ENCODE data around the gene TRIP4. TPM values are rescaled to one million over a fixed set of nuclear protein-coding genes. Genes with fewer than 3 reads are reported as not detected.
A peak's percentile ranks its signal among the peaks of the same experiment; 100 is the strongest.

TRIP4 gene
- total and polyA plus RNA-seq, 2 of the 8 experiments (the other 6 are each of a cell fraction or from before 2014, with no cell fraction given): 6.2 to 18.9 TPM

DNA sequence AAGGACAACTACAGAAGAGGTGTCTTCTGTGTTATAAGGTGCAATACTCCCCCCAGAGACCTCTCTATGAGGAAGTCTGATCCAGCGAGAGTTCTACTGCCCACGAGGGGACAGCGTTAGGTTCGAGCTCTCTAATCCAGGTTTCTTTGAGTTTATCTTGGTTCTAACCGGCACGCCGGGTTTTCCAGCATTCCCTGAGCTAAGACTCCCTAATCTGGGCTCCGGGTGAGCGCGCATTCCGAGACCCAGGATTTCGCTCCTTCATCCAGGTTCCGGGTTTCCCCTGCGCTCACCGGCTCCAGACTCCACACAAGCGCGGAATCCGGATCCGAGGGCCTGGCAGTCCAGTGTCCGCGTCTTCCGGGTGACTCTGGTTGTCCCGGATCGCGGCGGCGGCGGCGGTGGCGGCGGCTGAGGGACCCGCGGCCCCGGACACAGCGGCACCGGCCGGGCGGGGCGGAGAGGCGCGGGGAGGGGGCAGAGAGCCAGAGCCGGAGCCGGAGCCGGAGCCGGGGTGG, 72.6 kb downstream of the TRIP4 start, which contains the start of gene ZNF609:
ZNF609 (plus strand) TSS at position 373 of the 518 bp plus-strand sequence. CDS start 38,842 bp downstream, outside the sequence.
- H3K27me3 ChIP-seq (replicated peaks in 1 of 4; ENCODE audit: control insufficient read depth in 3 of 4, extremely low read depth in 1 of 4, insufficient read depth in 3 of 4, low read length in 3 of 4): no peaks in the 10 kb centered on the region
- no peak within 1 kb of the TSS for H4K91ac ChIP-seq (replicated peaks; ENCODE audit: insufficient read length, low read length)
- H2BK20ac ChIP-seq (ENCODE audit: low read length): no peak within 1 kb of the TSS
- peak within 1 kb of the TSS; percentile 88 to 91 for H3K4me2 ChIP-seq (ENCODE audit: insufficient read depth in 1 of 2, low read depth in 2 of 2, low read length in 2 of 2)
- 3% methylated on average over 29 of the region's 45 CpGs; no CpG with 5 or more reads in 1 of the 2 experiments for WGBS, 2 experiments (ENCODE audit: extremely low coverage in 1 of 2, insufficient coverage in 1 of 2, insufficient read length in 1 of 2, insufficient replicate concordance in 2 of 2, low coverage in 1 of 2, low lambda C conversion rate in 2 of 2, missing lambda C conversion rate in 1 of 2)
- H2BK12ac ChIP-seq (ENCODE audit: low read depth, low read length): peak within 1 kb of the TSS; percentile 78; the same call in 1 of the 2 replicates
- H2BK120ac ChIP-seq (replicated peaks; ENCODE audit: low read depth, low read length): no peak within 1 kb of the TSS
- peak within 1 kb of the TSS; percentile 84 to 93 (median 91) for H3K4me3 ChIP-seq (ENCODE audit: extremely low read depth in 1 of 4, insufficient read depth in 2 of 4, low read depth in 3 of 4, low read length in 4 of 4)
- peak within 1 kb of the TSS; percentile 87 for H2AFZ ChIP-seq (ENCODE audit: low read length)
- H4K8ac ChIP-seq (ENCODE audit: extremely low read depth, insufficient read depth, low read length): peak within 1 kb of the TSS; percentile 59; the same call in 1 of the 2 replicates
- H2AK5ac ChIP-seq (ENCODE audit: low read depth, low read length): peak within 1 kb of the TSS; percentile 88; the same call in 1 of the 2 replicates
- no peak within 1 kb of the TSS for H3K14ac ChIP-seq (ENCODE audit: insufficient read length)
- H3K9ac ChIP-seq (replicated peaks in 1 of 4; ENCODE audit: extremely low read depth in 1 of 4, low read depth in 3 of 4, low read length in 3 of 4): peak within 1 kb of the TSS; percentile 73 to 90 (median 82)
- peak within 1 kb of the TSS; percentile 58; the same call in 1 of the 2 replicates for H3K27ac ChIP-seq (ENCODE audit: low read depth, low read length)
- H3K79me2 ChIP-seq (ENCODE audit: control insufficient read depth in 1 of 2, insufficient read depth in 2 of 2, low read length in 2 of 2): peaks cover 18 to 42% of the 10 kb centered on the region in 2 experiments
- no peaks in the 10 kb centered on the region for H3K9me3 ChIP-seq (ENCODE audit: insufficient read depth in 2 of 2, low read depth in 1 of 2, low read length in 1 of 2)
- H2BK5ac ChIP-seq (ENCODE audit: low read depth, low read length): peak within 1 kb of the TSS; percentile 53
- peak within 1 kb of the TSS; percentile 75 for H3K18ac ChIP-seq (ENCODE audit: extremely low read depth, low read length)
- peaks cover 0 to 14% (median 10%) of the 10 kb centered on the region in 4 experiments; a peak in 5 of 7 replicates for H3K4me1 ChIP-seq (replicated peaks in 1 of 4; ENCODE audit: control insufficient read depth in 3 of 4, insufficient read depth in 4 of 4, low read length in 3 of 4)
- FAIRE-seq (no peak), DNase-seq (ENCODE audit: low read depth in 1 of 2, low spot score in 2 of 2) (peak; percentile 90 to 100)
- no peak within 1 kb of the TSS for H3K56ac ChIP-seq (replicated peaks; ENCODE audit: insufficient read length, low read depth, low read length)
- no peak within 1 kb of the TSS for H2BK15ac ChIP-seq (ENCODE audit: low read length)
- peaks cover 6% of the 10 kb centered on the region for H3K23me2 ChIP-seq (ENCODE audit: low read depth, low read length)
- peaks cover 3% of the 10 kb centered on the region; the same call in 1 of the 2 replicates for H3K79me1 ChIP-seq (ENCODE audit: low read depth, low read length)
- H3K23ac ChIP-seq (ENCODE audit: insufficient read length): no peak within 1 kb of the TSS
- H3K4ac ChIP-seq (replicated peaks; ENCODE audit: insufficient read length, low read depth, low read length): no peak within 1 kb of the TSS
- H3K36me3 ChIP-seq (ENCODE audit: control insufficient read depth in 2 of 4, insufficient read depth in 4 of 4, low read length in 3 of 4): no peaks in the 10 kb centered on the region
- CTCF ChIA-PET (ENCODE audit: partially characterized antibody): interaction anchor here (0.7 to 1.3 kb wide), 10 partner anchors 16 to 349 kb away, joined by 3 to 5 read pairs (median 4); no protein-coding TSS in a partner anchor
- POLR2A ChIA-PET (ENCODE audit: partially characterized antibody): interaction anchor here (0.6 to 1.4 kb wide), 17 partner anchors 9 to 348 kb away, joined by 3 to 13 read pairs (median 4); partner anchors contain the start of gene TRIP4
- peaks cover 4 to 12% of the 10 kb centered on the region in 2 experiments for H4K20me1 ChIP-seq (replicated peaks in 1 of 2; ENCODE audit: control insufficient read depth in 1 of 2, insufficient read depth in 2 of 2, low read length in 2 of 2)
- peak within 1 kb of the TSS; percentile 4 for H4K5ac ChIP-seq (ENCODE audit: insufficient read length, low read depth, low read length)
- no peak for TF ChIP-seq PHF8 (conservative IDR thresholded peaks at IDR 0.05; ENCODE audit: low read depth, low read length)
- no peak for TF ChIP-seq KDM1A (IDR thresholded peaks at IDR 0.05; ENCODE audit: borderline replicate concordance, low read length)
- TF ChIP-seq SP2 (IDR thresholded peaks at IDR 0.05; ENCODE audit: low read length): no peak
- peak; percentile 50; the same call in 1 of the 2 replicates for TF ChIP-seq RBBP5 (IDR thresholded peaks at IDR 0.05; ENCODE audit: borderline replicate concordance, low read depth, low read length)
- peak; percentile 98 for TF ChIP-seq TEAD4 (IDR thresholded peaks at IDR 0.05; ENCODE audit: low read depth, low read length)
- TF ChIP-seq POU5F1 (IDR thresholded peaks at IDR 0.05; ENCODE audit: low read depth, low read length): no peak
- peak; percentile 17 to 50 for TF ChIP-seq RAD21 (IDR thresholded peaks at IDR 0.05 in 1 of 2, conservative IDR thresholded peaks at IDR 0.05 in 1 of 2; ENCODE audit: low read depth in 2 of 2, low read length in 2 of 2)
- TF ChIP-seq EZH2 (IDR thresholded peaks at IDR 0.05; ENCODE audit: low read depth, low read length, severe bottlenecking): no peak
- peak; percentile 15 to 95 for TF ChIP-seq EP300 (IDR thresholded peaks at IDR 0.05; ENCODE audit: borderline replicate concordance in 1 of 2, low read depth in 2 of 2, low read length in 2 of 2)
- TF ChIP-seq JUND (IDR thresholded peaks at IDR 0.05; ENCODE audit: low read length): peak; percentile 81; the same call in 1 of the 2 replicates
- TF ChIP-seq NANOG (IDR thresholded peaks at IDR 0.05; ENCODE audit: insufficient read depth, low read depth, low read length, poor library complexity, severe bottlenecking): peak; percentile 59
